Brain microvascular endothelial cell (primary cell): Measurements from ENCODE around the gene CEBPG.
A peak's percentile ranks its signal among the peaks of the same experiment; 100 is the strongest.

Source experiments
- DNase-seq: peaks from one replicate; pipeline ENCODE4 v3.0.0-alpha.2; 2020
- H3K27ac ChIP-seq: fragments of 250-450 bp; sonication (Bioruptor Pico); 2 replicates; pipeline ENCODE4 v1.5.1; 2020; ENCODE audit warnings: mild to moderate bottlenecking, moderate library complexity
- H3K27me3 ChIP-seq: fragments of 250-450 bp; sonication (Bioruptor Pico); replicated peaks from 2 replicates; pipeline ENCODE4 v1.5.1; 2020; ENCODE audit warnings: mild to moderate bottlenecking
- H3K36me3 ChIP-seq: fragments of 250-450 bp; sonication (Bioruptor Pico); replicated peaks from 2 replicates; pipeline ENCODE4 v1.5.1; 2020; ENCODE audit warnings: mild to moderate bottlenecking
- H3K4me3 ChIP-seq: 2 replicates; pipeline ENCODE4 v1.5.1; 2011; ENCODE audit warnings: low read depth, mild to moderate bottlenecking, control low read depth, low read length, moderate library complexity
- CTCF ChIP-seq: IDR thresholded peaks from 2 replicates; pipeline ENCODE4 v1.5.1; 2011; ENCODE audit warnings: low read depth, mild to moderate bottlenecking, moderate library complexity, low read length, control low read depth, inconsistent platforms; ENCODE audit errors: missing control alignments
- in situ Hi-C: cut with HindIII; loops from 2 replicates; pipeline ENCODE4 v1.10.0; 2017; ENCODE audit warnings: low sequenced_read_pairs, low pct_ligation_motif_present

CEBPG gene

GRCh38 chr19:33373453-33374235 lies at the start of gene CEBPG:
Gene CEBPG, plus strand, starts transcription at chr19:33373709. Its CDS starts 5,531 bp downstream, at chr19:33379240.
- no peaks in the 10 kb centered on the region for H3K27me3 ChIP-seq
- peak; percentile 83 for DNase-seq
- peak within 1 kb of the TSS; percentile 73 for H3K4me3 ChIP-seq
- peak within 1 kb of the TSS; percentile 96 for H3K27ac ChIP-seq
- in situ Hi-C loops, result no loop called here
- H3K36me3 ChIP-seq, result no peaks in the 10 kb centered on the region
- TF ChIP-seq CTCF, result no peak

GRCh38 chr19:33324628-33325027 lies 48.9 kb upstream of the CEBPG start:
- Histone ChIP-seq H3K27me3 (no peaks in the 10 kb centered on the region), H3K4me3 (no peak overlapping the region), H3K36me3 (no peaks in the 10 kb centered on the region), H3K27ac (no peak overlapping the region)
- in situ Hi-C loops, result no loop called here
- DNase-seq, result no peak
- no peak for TF ChIP-seq CTCF

GRCh38 chr19:33325920-33326319 lies 47.6 kb upstream of the CEBPG start:
- Histone ChIP-seq H3K36me3 (no peaks in the 10 kb centered on the region), H3K27me3 (no peaks in the 10 kb centered on the region), H3K27ac (no peak overlapping the region), H3K4me3 (no peak overlapping the region)
- in situ Hi-C loops, result no loop called here
- TF ChIP-seq CTCF, result no peak
- DNase-seq, result no peak

GRCh38 chr19:33329060-33329459 lies 44.4 kb upstream of the CEBPG start:
- in situ Hi-C loops, result no loop called here
- Histone ChIP-seq H3K4me3 (no peak overlapping the region), H3K27me3 (no peaks in the 10 kb centered on the region), H3K36me3 (no peaks in the 10 kb centered on the region), H3K27ac (no peak overlapping the region)
- no peak for TF ChIP-seq CTCF
- DNase-seq, result no peak

- DNase-seq, result no peak
- in situ Hi-C loops, result no loop called here
- no peak for TF ChIP-seq CTCF
Measured at GRCh38 chr19:33329736-33330135, 43.8 kb upstream of the CEBPG start.

GRCh38 chr19:33332248-33332647 lies 41.3 kb upstream of the CEBPG start:
- no peak for TF ChIP-seq CTCF
- in situ Hi-C loops, result no loop called here

More at GRCh38 chr19:33329736-33330135, 43.8 kb upstream of the CEBPG start:
- H3K36me3 ChIP-seq, result no peaks in the 10 kb centered on the region
- no peak overlapping the region for H3K4me3 ChIP-seq
- no peak overlapping the region for H3K27ac ChIP-seq
- H3K27me3 ChIP-seq, result no peaks in the 10 kb centered on the region

More at GRCh38 chr19:33332248-33332647, 41.3 kb upstream of the CEBPG start:
- Histone ChIP-seq H3K27me3 (no peaks in the 10 kb centered on the region), H3K4me3 (no peak overlapping the region), H3K27ac (no peak overlapping the region), H3K36me3 (no peaks in the 10 kb centered on the region)
- DNase-seq, result no peak
